Psoas muscle (tissue), 8 donors: ENCODE measurements around the gene RPL18. TPM values are rescaled to one million over a fixed set of nuclear protein-coding genes. Genes with fewer than 3 reads are reported as not detected.
"Not testable (repeated sequence)": the region's sequence is repeated elsewhere in the genome, so short reads cannot be mapped to it uniquely, and the experiment has no call there.

Experiments
- ATAC-seq, 4 donors: fragments of 200-7000 bp; cut with Tn5 transposase; one replicate each; pipeline ENCODE4 v1.9.1; 2020; ENCODE audit warnings: moderate library complexity in 3 of 4, mild to moderate bottlenecking in 2 of 4
- DNase-seq, 2 donors: peaks; one replicate each; pipeline ENCODE4 v3.0.0-alpha.2; 2020
- H3K27ac ChIP-seq: fragments of 200-600 bp; one replicate; pipeline ENCODE4 v1.8.0; 2022
- H3K27me3 ChIP-seq, 3 donors: fragments of 200-600 bp in 1 of 3; one replicate each; pipeline versions ENCODE4 v1.6.1 to v1.8.0; 2013 to 2022; ENCODE audit warnings: low read length in 2 of 3, mild to moderate bottlenecking in 2 of 3, moderate library complexity in 1 of 3; ENCODE audit not compliant: insufficient read depth in 3 of 3
- H3K36me3 ChIP-seq, 2 donors: fragments of 200-600 bp in 1 of 2; one replicate each; pipeline versions ENCODE4 v1.6.1 to v1.8.0; 2013 to 2022; ENCODE audit warnings: low read depth in 1 of 2, mild to moderate bottlenecking in 1 of 2, moderate library complexity in 1 of 2; ENCODE audit not compliant: insufficient read depth in 1 of 2
- H3K4me1 ChIP-seq: fragments of 200-600 bp; one replicate; pipeline ENCODE4 v1.8.0; 2022
- H3K4me3 ChIP-seq: fragments of 200-600 bp; one replicate; pipeline ENCODE4 v1.8.0; 2022; ENCODE audit warnings: mild to moderate bottlenecking
- H3K9me3 ChIP-seq: fragments of 200-600 bp; one replicate; pipeline ENCODE4 v1.8.0; 2022
- WGBS, 3 donors: extraction: QIAGEN DNeasy Blood & Tissue Kit; methylation state at CpG; one replicate each; pipeline versions ENCODE4 v1.1.6 to v1.1.7; 2013; 5-methylcytosine and 5-hydroxymethylcytosine counted together
- intact Hi-C, 2 donors: fragments of 100-400 bp; cut with DNase I; formaldehyde crosslinking; loops; one replicate each; pipeline versions ENCODE4 v1.11.0 to v1.14.2; 2022
- polyA plus RNA-seq, 3 donors: library from polyadenylated mRNA; stranded (reverse); fragments of 200-250 nt; gene quantifications; one replicate each; pipeline ENCODE4 v1.2.3, GENCODE V29; 2013
- total RNA-seq, 4 donors: library from RNA; stranded (reverse); fragmentation: NEBNext Ultra II Directional in 2 of 4; extraction: Animal tissue kit (Norgen Biotek cat#: 25700) in 2 of 4; gene quantifications; one replicate each; pipeline versions ENCODE4 v1.2.1 to v1.2.4, GENCODE V29; 2021 to 2023
- TF ChIP-seq, protein P1 (sequence below): fragments of 200-600 bp; IDR thresholded peaks from one replicate; pipeline ENCODE4 v1.8.0; 2022; ENCODE audit warnings: antibody characterized with exemption
- donor health status: healthy with polysubstance abuse.
- donor health status: DM: no; HTN: no; CAD: no; lungs with moderate emphysema.
- donor health status: Bipolar disorder and iron deficiency.
- donor health status: healthy.
- donor health status: DM: yes; HTN: yes; CAD: no.
- donor health status: DM: no; HTN: no; CAD: no.
- donor health status: DM: no; HTN: no; CAD: no.
- donor health status: DM: yes; HTN: yes; CAD: no.

RPL18 gene
- total and polyA plus RNA-seq, 7 donors, result 506 to 1,745 (median 730) TPM

DNA sequence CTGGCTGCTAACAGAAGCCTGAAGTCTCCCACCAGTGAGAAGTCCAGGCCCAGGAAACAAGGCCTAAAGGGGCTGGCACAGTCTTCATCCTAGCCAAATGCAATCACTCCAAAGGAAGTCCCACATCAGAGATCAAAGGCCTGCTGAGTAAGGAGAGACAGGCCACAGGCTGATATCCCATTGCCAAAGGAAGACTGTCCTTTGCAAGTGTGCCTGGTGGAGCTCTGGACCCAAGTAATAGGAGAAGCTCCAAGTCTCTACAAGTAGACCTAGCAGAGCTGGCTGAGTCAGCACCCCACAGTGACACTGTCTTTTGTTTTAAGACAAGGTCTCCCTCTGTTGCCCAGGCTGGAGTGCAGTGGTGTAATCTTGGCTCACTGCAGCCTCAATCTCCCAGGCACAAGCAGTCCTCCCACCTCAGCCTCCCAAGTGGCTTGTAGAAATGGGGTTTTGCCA lies 13.7 kb upstream of the RPL18 start:
- Histone ChIP-seq H3K27ac (peak overlapping the region; percentile 97), H3K36me3 (peaks cover 0 to 7% of the 10 kb centered on the region in 2 donors), H3K27me3 (no peaks in the 10 kb centered on the region), H3K4me3 (no peak overlapping the region), H3K9me3 (no peaks in the 10 kb centered on the region), H3K4me1 (peaks cover 49% of the 10 kb centered on the region)
- TF ChIP-seq, protein P1, sequence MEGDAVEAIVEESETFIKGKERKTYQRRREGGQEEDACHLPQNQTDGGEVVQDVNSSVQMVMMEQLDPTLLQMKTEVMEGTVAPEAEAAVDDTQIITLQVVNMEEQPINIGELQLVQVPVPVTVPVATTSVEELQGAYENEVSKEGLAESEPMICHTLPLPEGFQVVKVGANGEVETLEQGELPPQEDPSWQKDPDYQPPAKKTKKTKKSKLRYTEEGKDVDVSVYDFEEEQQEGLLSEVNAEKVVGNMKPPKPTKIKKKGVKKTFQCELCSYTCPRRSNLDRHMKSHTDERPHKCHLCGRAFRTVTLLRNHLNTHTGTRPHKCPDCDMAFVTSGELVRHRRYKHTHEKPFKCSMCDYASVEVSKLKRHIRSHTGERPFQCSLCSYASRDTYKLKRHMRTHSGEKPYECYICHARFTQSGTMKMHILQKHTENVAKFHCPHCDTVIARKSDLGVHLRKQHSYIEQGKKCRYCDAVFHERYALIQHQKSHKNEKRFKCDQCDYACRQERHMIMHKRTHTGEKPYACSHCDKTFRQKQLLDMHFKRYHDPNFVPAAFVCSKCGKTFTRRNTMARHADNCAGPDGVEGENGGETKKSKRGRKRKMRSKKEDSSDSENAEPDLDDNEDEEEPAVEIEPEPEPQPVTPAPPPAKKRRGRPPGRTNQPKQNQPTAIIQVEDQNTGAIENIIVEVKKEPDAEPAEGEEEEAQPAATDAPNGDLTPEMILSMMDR, result no peak
- intact Hi-C loops, result loop anchor here in 1 of 2 donors (10.0 kb wide), 1 partner anchor 332 kb away; the partner anchor contains the start of gene FTL
- ATAC-seq, result peak in 1 of 4 donors; percentile 11
- no peak for DNase-seq

- H3K4me1 ChIP-seq, result peaks cover 49% of the 10 kb centered on the region
- H3K27me3 ChIP-seq, DNase-seq, H3K9me3 ChIP-seq, H3K4me3 ChIP-seq, H3K36me3 ChIP-seq, ATAC-seq: not testable (repeated sequence)
- 40 to 69% (median 53%) methylated on average over 11 of the region's 11 CpGs for WGBS, 3 donors
- intact Hi-C loops, result loop anchor here in 1 of 2 donors (10.0 kb wide), 1 partner anchor 333 kb away; the partner anchor contains the start of gene FTL
- peak overlapping the region; percentile 97 for H3K27ac ChIP-seq
Measured at GRCh38 chr19:48632286-48632685, 13.3 kb upstream of the RPL18 start.

- DNase-seq (no peak), ATAC-seq (no peak)
- no peaks in the 10 kb centered on the region for H3K9me3 ChIP-seq
- H3K27ac ChIP-seq, result peak overlapping the region; percentile 80
- intact Hi-C loops, result loop anchor here in 1 of 2 donors (10.0 kb wide), 1 partner anchor 334 kb away; the partner anchor contains the start of gene FTL
- TF ChIP-seq, protein P1, result no peak
- 65 to 78% (median 71%) methylated on average over 3 of the region's 3 CpGs for WGBS, 3 donors
- peak overlapping the region; percentile 42 for H3K4me3 ChIP-seq
- no peaks in the 10 kb centered on the region for H3K27me3 ChIP-seq
- H3K36me3 ChIP-seq, result peaks cover 0 to 13% of the 10 kb centered on the region in 2 donors
- H3K4me1 ChIP-seq, result peaks cover 49% of the 10 kb centered on the region
Measured at GRCh38 chr19:48631225-48631624, 12.2 kb upstream of the RPL18 start.

GRCh38 chr19:48630296-48631063 lies 11.5 kb upstream of the RPL18 start:
- TF ChIP-seq, protein P1, result no peak
- intact Hi-C loops, result loop anchor here in 1 of 2 donors (10.0 kb wide), 1 partner anchor 334 kb away; the partner anchor contains the start of gene FTL
- peak in 1 of 4 donors; percentile 16 for ATAC-seq
- Histone ChIP-seq H3K36me3 (peaks cover 0 to 14% of the 10 kb centered on the region in 2 donors), H3K4me3 (peak overlapping the region; percentile 42), H3K27ac (peak overlapping the region; percentile 80), H3K27me3 (no peaks in the 10 kb centered on the region), H3K9me3 (no peaks in the 10 kb centered on the region), H3K4me1 (peaks cover 49% of the 10 kb centered on the region)
- WGBS, 3 donors, result 12 to 24% (median 15%) methylated on average over 45 to 47 of the region's 47 CpGs
- DNase-seq, result peak; percentile 68 to 84

- peaks cover 45% of the 10 kb centered on the region for H3K4me1 ChIP-seq
- peaks cover 0 to 14% of the 10 kb centered on the region in 2 donors for H3K36me3 ChIP-seq
Measured at GRCh38 chr19:48629599-48630295, 10.8 kb upstream of the RPL18 start.

More at GRCh38 chr19:48629599-48630295, 10.8 kb upstream of the RPL18 start:
- H3K27me3 ChIP-seq, result no peaks in the 10 kb centered on the region
- H3K27ac ChIP-seq, result peak overlapping the region; percentile 80
- intact Hi-C loops, result loop anchor here in 1 of 2 donors (10.0 kb wide), 1 partner anchor 335 kb away; the partner anchor contains the start of gene FTL
- DNase-seq, result peak; percentile 73 to 77
- no peaks in the 10 kb centered on the region for H3K9me3 ChIP-seq
- H3K4me3 ChIP-seq, result peak overlapping the region; percentile 42
- TF ChIP-seq, protein P1, result no peak
- peak; percentile 33 to 57 (median 50) for ATAC-seq
- 45 to 52% (median 50%) methylated on average over 48 of the region's 48 CpGs for WGBS, 3 donors
